ENCODE measurements around the gene SDR39U1. TPM values are rescaled to one million over a fixed set of nuclear protein-coding genes. Genes with fewer than 3 reads are reported as not detected.
A peak's percentile ranks its signal among the peaks of the same experiment; 100 is the strongest.
"Not testable (repeated sequence)": the region's sequence is repeated elsewhere in the genome, so short reads cannot be mapped to it uniquely, and the experiment has no call there.

SDR39U1 gene
- polyA plus RNA-seq, 1 donor from 2014 or later, result 94.0 TPM

DNA sequence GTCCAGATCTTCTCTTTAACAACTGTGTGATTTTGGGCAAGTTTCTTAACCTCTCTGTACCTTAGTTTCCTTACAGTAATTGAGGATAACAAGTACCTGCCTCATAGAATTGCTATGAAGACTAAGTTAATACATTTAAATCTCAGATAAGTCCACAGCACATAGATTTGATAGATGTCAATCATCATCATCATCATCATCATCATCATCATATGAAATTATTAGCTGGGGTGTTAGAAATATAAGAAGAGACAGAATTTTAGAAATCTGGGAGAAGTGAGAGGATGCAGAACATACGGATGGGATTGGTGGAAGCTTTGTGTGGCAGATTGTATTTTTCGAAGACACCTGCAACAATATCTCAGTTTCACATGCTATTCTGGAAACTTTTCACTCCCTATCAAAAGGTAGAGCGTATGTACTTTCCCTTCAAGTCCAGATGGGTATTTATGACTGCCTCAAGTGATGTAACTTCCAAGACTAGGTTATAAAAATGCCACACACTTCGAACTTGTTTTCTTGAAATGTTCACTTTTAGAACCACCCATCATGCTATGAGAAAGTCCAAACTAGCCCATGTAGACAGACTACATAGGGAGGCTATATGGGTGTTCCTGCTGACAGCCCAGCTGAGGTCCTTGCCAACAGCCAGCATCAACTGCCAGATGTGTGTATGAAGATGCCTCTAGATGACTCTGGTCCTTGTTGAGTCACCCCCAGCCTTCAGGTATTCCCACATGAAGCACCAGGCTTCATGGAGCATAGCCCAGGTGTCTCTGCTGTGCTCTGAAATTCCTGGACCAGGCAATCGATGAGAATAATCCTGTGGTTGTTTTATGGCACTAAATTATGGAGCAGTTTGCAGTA, 20.7 kb upstream of the SDR39U1 start:
- Mint-ChIP-seq H3K4me3 (no peak overlapping the region), H3K36me3 (no peaks in the 10 kb centered on the region), H3K27ac (no peak overlapping the region), H3K9me3 (peaks cover 0 to 3% (median 0%) of the 10 kb centered on the region in 3 donors), H3K27me3 (no peaks in the 10 kb centered on the region), H3K4me1 (peaks cover 0 to 10% (median 6%) of the 10 kb centered on the region in 3 donors)

DNA sequence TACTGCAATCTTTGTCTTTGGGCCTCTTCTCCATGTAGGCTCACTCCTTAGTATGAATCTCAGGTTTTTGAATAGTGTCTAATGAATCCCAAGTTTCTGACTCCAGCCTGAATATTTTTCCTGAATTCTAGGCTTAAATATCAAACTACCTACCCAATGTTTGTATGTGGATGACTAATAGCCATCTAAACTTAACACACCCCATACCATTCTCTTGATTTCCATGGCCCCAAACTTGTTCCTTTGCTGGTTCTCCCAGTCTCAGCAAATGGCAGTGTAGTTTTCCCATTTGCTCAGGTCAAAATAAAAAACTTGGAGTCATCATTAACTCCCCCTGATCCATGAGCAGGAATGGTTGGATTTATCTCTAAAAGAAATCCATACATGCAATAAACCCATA, 18.8 kb upstream of the SDR39U1 start:
- Mint-ChIP-seq H3K27ac (no peak overlapping the region), H3K9me3 (peaks cover 0 to 3% (median 0%) of the 10 kb centered on the region in 3 donors), H3K4me1 (peaks cover 0 to 10% (median 6%) of the 10 kb centered on the region in 3 donors), H3K27me3 (no peaks in the 10 kb centered on the region), H3K36me3 (peaks cover 5% of the 10 kb centered on the region), H3K4me3 (no peak overlapping the region)

DNA sequence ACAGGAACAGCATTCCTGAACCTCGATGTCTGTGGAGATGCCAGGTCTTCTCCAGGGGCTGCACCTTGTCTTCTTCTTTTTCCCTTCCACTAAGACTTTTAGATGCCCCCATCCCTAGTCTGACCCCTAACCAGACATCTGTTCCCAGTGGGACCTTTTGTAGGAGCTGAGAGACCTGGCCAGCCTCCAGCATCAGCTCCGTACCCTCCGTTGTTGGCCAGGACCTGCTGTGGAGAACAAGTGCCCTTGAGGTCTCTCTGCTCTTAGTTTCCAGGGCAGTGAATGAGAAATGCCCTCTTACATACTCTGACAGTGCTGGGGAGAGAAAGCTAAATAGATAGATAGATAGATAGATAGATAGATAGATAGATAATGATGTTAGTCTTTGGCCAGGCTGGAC, 16.8 kb upstream of the SDR39U1 start:
- no peak overlapping the region for H3K27ac Mint-ChIP-seq
- H3K4me1 Mint-ChIP-seq, result peaks cover 0 to 6% (median 2%) of the 10 kb centered on the region in 3 donors
- H3K4me3 Mint-ChIP-seq, result no peak overlapping the region
- peaks cover 5% of the 10 kb centered on the region for H3K36me3 Mint-ChIP-seq
- peaks cover 0 to 3% (median 0%) of the 10 kb centered on the region in 3 donors for H3K9me3 Mint-ChIP-seq
- no peaks in the 10 kb centered on the region for H3K27me3 Mint-ChIP-seq

DNA sequence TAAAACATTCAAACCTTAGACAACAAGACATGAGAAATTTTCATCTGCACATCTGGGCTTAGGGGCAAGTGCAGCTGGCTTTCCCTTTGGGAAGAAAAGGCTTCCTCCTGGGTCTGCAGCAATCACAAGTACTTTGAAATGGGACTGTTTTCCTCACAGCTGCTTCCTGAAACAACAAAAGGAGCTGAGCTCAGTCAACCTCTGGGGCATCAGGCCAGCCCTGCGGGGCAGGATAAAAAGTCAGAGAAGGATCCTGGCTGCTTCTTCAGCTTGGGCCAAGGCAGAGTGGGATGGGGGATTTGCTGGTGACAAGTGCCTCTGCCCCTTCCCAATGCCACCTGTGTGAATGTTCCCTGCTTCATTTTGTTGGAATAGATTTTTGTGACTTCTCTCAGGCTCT, 16.2 kb upstream of the SDR39U1 start:
- Mint-ChIP-seq H3K27me3 (no peaks in the 10 kb centered on the region), H3K27ac (no peak overlapping the region), H3K4me1 (peaks cover 0 to 2% (median under 1%) of the 10 kb centered on the region in 3 donors), H3K4me3 (peak overlapping the region in 2 of 4 donors; percentile 33 to 39), H3K9me3 (peaks cover 0 to 3% (median 0%) of the 10 kb centered on the region in 3 donors), H3K36me3 (peaks cover 5% of the 10 kb centered on the region)

DNA sequence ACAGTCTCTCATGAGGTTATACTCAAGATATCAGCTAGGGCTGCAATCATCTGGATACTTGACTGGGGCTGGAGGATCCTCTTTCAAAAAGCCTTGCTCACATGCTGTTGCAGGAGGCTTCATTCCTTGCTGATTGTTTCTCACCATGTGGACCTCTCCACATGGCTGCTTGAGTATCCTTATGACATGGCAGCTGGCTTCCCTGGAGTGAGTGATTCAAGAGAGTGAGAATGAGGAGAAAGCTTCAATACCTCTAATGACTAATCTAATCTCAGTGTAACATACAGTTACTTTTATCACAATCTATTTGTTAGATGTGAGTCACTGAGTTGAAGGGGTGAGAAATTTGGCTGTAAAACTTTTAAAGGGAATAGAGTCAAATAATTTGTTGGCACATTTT, 14.4 kb upstream of the SDR39U1 start:
- peaks cover 0 to 3% (median 0%) of the 10 kb centered on the region in 3 donors for H3K9me3 Mint-ChIP-seq
- H3K27ac Mint-ChIP-seq, result no peak overlapping the region
- no peaks in the 10 kb centered on the region for H3K27me3 Mint-ChIP-seq
- H3K36me3 Mint-ChIP-seq, result peaks cover 7% of the 10 kb centered on the region
- H3K4me3 Mint-ChIP-seq, result no peak overlapping the region
- H3K4me1 Mint-ChIP-seq, result no peaks in the 10 kb centered on the region

DNA sequence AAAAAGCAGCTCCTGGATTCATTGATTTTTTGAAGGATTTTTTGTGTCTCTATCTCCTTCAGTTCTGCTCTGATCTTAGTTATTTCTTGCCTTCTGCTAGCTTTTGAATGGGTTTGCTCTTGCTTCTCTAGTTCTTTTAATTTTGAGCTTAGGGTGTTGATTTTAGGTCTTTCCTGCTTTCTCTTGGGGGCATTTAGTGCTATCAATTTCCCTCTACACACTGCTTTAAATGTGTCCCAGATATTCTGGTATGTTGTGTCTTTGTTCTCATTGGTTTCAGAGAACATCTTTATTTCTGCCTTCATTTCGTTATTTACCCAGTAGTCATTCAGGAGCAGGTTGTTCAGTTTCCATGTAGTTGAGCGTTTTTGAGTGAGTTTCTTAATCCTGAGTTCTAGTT, 8.3 kb upstream of the SDR39U1 start:
- H3K27ac Mint-ChIP-seq, result peak overlapping the region in 1 of 3 donors; percentile 0
- H3K36me3 Mint-ChIP-seq, H3K9me3 Mint-ChIP-seq, H3K27me3 Mint-ChIP-seq, H3K4me3 Mint-ChIP-seq, H3K4me1 Mint-ChIP-seq: not testable (repeated sequence)

DNA sequence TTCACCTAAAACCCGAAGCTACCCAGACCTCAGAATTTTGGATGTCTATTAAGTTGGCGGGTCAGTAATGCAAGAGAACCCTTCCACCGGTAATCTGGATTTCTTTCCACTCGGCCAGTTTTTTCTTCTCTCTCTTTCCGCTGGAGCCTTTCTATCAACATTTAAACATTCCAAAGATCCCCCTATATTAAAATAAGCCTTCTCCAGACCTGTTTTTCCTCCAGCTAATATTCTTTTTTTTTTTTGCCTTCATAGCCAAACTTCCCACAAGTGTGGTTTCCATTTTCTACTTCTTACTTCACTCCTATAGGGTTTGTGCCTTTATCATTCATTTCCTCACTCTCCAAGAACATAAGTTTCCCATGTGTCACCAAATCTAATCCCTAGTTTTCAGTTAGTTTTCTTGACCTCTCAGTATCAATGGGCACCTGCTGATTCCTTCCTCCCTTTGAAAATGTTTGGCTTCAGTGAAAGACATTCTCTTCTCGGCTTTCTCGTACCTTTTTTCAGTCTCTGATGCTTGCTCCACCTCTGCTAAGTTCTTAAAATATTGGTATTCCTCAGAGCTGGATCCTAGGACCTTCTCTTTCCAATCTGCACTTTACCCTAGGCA, 583 bp upstream of the SDR39U1 start:
- Mint-ChIP-seq H3K9me3 (peaks cover 0 to 1% (median 0%) of the 10 kb centered on the region in 3 donors), H3K27ac (peak overlapping the region; percentile 93 to 99 (median 95))

DNA sequence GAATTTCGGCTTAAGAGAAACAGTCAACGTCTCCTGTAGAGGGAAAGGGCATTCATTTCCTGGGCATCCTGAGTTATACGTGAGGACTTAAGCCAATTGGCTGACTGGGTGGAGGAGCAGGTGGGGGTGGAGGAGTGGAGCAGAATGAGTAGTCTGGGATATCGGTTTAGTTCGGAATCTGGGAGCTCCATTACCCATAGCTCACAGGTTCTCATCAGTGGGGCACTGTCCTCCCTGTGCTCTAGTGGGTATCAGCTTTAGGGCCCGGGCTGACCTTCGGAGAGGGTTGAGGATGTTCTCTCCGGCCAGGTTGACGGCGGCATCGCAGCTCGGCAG, 704 bp downstream of the SDR39U1 start:
- peaks cover 5% of the 10 kb centered on the region for H3K36me3 Mint-ChIP-seq
- no peaks in the 10 kb centered on the region for H3K27me3 Mint-ChIP-seq
- H3K9me3 Mint-ChIP-seq, result peaks cover 0 to 1% (median 0%) of the 10 kb centered on the region in 3 donors
- peaks cover 12 to 33% (median 29%) of the 10 kb centered on the region in 3 donors for H3K4me1 Mint-ChIP-seq
- peak overlapping the region; percentile 93 to 99 (median 95) for H3K27ac Mint-ChIP-seq
- H3K4me3 Mint-ChIP-seq, result peak overlapping the region; percentile 95 to 98 (median 98)

More for the DNA sequence above, 583 bp upstream of the SDR39U1 start:
- Mint-ChIP-seq H3K4me3 (peak overlapping the region; percentile 95 to 98 (median 98)), H3K36me3 (peaks cover 5% of the 10 kb centered on the region), H3K4me1 (peaks cover 10 to 28% (median 23%) of the 10 kb centered on the region in 3 donors), H3K27me3 (no peaks in the 10 kb centered on the region)

DNA sequence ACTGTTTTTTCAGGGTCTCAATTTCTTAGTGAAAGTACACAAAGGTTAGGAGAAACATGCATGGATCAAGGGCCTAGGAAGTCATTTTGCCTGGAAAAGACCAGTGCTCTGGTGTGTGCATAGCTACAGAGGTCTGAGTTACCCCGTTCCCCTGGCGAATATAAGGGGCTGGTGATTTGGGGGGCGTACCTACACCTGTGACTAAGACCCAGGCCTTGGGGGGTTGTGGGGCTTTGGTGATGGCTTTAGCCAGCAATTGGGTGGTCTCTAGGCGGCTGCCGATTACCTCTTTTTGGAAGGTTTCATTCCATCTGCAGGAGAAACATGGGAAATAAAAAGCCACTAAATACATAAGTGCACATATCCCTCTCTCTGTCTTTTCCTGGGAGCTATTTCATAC, 1.1 kb downstream of the SDR39U1 start:
- peaks cover 0 to 1% (median 0%) of the 10 kb centered on the region in 3 donors for H3K9me3 Mint-ChIP-seq
- H3K4me1 Mint-ChIP-seq, result peaks cover 15 to 36% (median 32%) of the 10 kb centered on the region in 3 donors
- H3K27me3 Mint-ChIP-seq, result no peaks in the 10 kb centered on the region
- peak overlapping the region; percentile 23 to 99 (median 93) for H3K27ac Mint-ChIP-seq
- peak overlapping the region; percentile 95 to 98 (median 98) for H3K4me3 Mint-ChIP-seq
- H3K36me3 Mint-ChIP-seq, result peaks cover 5% of the 10 kb centered on the region

DNA sequence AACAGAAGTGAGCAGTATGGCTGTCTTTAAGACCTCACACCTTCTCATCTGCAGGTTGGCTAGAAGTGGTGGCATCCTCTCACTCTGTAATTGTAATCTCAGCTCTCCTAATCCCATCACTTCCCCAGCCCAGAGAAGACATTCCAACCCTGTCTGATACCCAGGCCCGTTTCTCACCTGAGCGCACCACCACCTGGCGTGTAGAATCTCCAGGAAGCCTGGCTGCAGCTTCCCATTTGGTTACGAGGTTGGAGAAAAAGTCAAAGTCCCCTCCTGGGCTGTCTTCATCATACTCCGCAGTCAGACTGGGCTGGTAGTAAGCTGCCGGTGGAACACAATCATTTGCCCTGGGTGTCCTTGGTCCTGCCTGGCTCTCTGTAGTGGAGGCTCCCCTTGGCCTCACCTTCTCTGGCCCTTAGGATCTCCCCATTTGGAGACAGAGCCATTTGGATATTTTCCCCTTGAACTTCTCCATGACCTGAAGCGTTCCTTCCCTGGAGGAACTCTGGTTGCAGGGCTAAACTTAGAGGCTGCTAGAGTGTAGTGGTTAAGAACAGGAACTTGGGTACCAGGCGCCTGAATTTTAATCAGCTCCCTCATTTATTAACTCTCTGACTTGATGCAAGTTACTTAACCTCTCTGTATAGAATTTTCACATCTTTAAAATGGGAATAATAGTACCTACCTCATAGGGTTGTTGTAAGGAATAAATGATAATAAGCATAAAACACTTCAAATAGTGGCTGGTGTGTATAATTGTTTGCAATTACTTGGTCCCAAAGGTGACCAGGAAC, 1.8 kb downstream of the SDR39U1 start:
- peaks cover 0 to 1% (median 0%) of the 10 kb centered on the region in 3 donors for H3K9me3 Mint-ChIP-seq
- peak overlapping the region; percentile 23 to 93 (median 71) for H3K27ac Mint-ChIP-seq
- peak overlapping the region; percentile 28 to 98 (median 70) for H3K4me3 Mint-ChIP-seq
- peaks cover 5% of the 10 kb centered on the region for H3K36me3 Mint-ChIP-seq
- H3K27me3 Mint-ChIP-seq, result no peaks in the 10 kb centered on the region
- peaks cover 17 to 42% (median 34%) of the 10 kb centered on the region in 3 donors for H3K4me1 Mint-ChIP-seq

DNA sequence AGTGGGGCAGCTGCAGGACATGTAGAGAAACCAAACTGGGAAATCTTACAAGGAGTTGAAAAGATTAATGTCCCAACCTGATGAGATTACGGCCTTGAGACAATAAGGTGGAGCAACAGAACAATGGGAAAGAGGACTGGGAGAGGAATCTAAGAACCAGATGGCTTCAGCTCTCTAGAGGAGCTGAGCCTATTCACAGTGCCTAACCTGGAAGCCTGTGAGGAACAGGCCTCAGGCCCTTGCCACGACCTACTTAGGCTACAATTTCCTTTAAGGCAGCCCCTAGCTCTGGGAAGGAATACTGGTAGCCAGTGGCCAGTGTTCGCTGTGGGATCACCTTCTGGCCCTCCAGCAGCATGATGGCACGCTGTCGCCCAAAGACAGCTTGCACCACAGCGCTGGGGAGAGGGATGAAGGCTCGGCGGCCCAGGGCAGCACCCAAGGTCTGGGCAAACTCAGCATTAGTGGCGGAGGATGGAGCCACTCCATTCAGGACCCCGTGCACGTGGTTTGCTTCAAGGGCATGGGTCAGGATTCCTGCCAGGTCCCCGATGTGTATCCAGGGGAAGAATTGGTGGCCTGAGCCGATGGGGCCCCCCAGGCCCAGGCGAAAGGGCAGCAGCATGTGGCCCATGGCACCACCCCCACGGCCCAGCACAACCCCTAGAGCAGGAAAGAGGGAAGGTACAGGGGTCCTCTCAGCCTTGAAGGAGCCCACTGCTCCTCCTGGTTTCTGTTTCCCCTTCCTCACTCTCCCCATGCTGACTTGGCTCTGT, 2.6 kb downstream of the SDR39U1 start:
- Mint-ChIP-seq H3K36me3 (peaks cover 5% of the 10 kb centered on the region), H3K4me3 (peak overlapping the region in 3 of 4 donors; percentile 32 to 76 (median 60)), H3K27ac (peak overlapping the region; percentile 31 to 71 (median 33)), H3K4me1 (peaks cover 19 to 48% (median 34%) of the 10 kb centered on the region in 3 donors), H3K27me3 (no peaks in the 10 kb centered on the region), H3K9me3 (no peaks in the 10 kb centered on the region)

DNA sequence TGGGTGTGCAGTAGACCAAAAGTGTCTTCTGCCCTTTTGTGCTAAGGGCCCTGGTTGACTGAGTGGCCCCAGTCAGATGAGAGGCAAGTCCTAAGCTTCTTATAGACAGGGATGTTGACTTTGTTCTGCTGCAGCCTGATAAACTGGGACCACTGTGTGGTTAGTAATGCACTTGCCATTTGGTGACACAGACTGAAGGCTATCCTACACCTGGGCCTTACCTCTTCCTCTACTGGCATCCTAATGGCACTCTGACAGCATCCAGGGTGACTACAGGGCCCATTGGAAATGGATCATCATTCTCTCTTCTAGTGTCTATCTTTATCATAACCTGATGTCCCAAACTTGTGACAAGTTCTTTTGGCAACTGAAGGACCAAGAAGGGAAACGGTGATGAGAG, 3.3 kb downstream of the SDR39U1 start:
- Mint-ChIP-seq H3K27me3 (no peaks in the 10 kb centered on the region), H3K4me3 (peak overlapping the region in 2 of 4 donors; percentile 32 to 76), H3K9me3 (no peaks in the 10 kb centered on the region), H3K4me1 (peaks cover 23 to 48% (median 36%) of the 10 kb centered on the region in 3 donors), H3K36me3 (peaks cover 5% of the 10 kb centered on the region), H3K27ac (peak overlapping the region in 2 of 3 donors; percentile 31 to 33)

DNA sequence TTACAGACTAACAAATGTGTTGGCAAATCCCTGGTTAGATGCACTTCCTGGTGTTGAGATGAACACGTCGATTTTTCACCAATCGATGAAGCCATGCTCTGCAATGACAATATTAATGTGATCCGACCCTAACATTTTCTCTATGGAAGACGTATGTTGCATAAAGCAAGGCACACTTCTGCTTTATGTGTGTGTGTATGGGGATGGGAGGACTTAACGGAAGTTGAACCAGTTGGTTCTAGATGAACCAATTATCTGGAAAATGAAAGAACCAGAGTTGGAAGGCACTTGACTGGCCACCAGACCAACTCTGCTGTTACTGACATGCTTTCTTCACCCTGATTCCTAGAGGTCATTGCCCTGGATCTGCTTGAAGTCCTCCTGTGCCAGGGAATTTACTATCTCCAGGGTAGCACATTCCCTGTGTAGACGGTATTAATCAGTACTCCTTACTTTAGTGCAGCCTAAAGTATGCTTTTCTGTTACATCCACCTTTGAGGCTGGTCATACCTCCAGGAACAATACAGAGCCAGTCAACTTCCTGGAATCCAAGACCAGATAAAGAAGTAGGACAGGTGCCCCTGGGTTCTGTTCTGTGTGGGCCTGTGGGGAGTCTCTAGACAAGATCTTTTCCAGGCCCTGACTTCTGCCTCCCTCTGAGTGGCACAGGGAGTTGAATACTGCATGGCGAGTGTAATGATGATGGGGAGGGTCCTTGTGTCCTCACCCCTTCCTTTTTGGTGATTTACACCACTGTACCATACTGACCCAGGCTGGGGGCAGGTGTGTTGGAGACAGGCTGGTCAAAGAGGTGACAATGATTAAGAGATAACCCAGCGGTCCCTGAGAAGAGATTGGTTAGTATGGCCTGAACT, 4.1 kb downstream of the SDR39U1 start:
- H3K4me3 Mint-ChIP-seq, result peak overlapping the region in 1 of 4 donors; percentile 76
- no peaks in the 10 kb centered on the region for H3K27me3 Mint-ChIP-seq
- peaks cover 5% of the 10 kb centered on the region for H3K36me3 Mint-ChIP-seq

More for the DNA sequence above, 4.1 kb downstream of the SDR39U1 start:
- H3K9me3 Mint-ChIP-seq, result no peaks in the 10 kb centered on the region
- peak overlapping the region in 2 of 3 donors; percentile 29 to 89 for H3K27ac Mint-ChIP-seq
- H3K4me1 Mint-ChIP-seq, result peaks cover 21 to 46% (median 34%) of the 10 kb centered on the region in 3 donors
